GM12873 (cell line): ENCODE results near the gene PTGES2.

Source experiments
- TF ChIP-seq, protein P1 (sequence below): IDR thresholded peaks from 2 replicates; pipeline ENCODE4 v1.5.1; 2012; ENCODE audit warnings: low read depth, mild to moderate bottlenecking, moderate library complexity, low read length, control low read depth; ENCODE audit not compliant: insufficient read depth; ENCODE audit errors: missing control alignments

Gene PTGES2

DNA sequence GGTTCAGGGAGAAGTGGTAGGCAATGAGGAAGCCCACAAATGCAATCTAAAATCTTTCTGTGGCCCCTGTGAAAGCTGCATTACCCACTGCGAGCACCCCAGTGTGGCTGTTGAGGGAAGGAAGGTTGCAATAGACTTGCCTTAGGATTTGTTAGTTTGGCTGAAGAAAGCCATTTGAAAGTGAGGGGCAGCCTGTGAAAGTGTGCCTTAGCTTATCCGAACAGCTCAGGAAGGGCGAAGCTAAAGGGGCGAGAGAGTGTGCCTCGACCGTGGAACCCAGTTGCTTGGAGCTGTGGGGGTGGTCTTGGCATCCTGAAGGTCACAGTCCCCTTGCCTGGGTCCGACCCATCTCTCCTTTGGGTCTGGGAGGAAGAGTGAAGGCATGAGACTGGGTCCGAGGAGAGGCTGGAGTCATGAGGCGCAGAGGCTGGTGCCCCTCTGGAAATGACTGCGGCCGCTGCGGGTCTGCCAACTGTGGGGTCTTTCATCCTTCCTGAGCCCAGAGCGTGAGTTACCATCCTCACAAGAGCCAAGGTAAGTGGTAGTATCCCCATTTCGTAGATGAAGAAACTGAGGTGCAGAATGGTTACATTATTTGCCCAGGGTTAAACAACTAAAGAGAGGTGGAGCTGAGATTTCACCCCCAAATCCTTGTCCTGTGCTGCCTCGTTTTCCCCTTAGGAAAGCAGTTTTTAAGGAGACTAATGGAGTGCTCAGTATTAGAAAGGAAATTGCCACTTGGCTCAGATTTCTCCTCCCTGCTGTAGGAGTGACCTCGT, 35.1 kb downstream of the PTGES2 start:
- TF ChIP-seq, protein P1, sequence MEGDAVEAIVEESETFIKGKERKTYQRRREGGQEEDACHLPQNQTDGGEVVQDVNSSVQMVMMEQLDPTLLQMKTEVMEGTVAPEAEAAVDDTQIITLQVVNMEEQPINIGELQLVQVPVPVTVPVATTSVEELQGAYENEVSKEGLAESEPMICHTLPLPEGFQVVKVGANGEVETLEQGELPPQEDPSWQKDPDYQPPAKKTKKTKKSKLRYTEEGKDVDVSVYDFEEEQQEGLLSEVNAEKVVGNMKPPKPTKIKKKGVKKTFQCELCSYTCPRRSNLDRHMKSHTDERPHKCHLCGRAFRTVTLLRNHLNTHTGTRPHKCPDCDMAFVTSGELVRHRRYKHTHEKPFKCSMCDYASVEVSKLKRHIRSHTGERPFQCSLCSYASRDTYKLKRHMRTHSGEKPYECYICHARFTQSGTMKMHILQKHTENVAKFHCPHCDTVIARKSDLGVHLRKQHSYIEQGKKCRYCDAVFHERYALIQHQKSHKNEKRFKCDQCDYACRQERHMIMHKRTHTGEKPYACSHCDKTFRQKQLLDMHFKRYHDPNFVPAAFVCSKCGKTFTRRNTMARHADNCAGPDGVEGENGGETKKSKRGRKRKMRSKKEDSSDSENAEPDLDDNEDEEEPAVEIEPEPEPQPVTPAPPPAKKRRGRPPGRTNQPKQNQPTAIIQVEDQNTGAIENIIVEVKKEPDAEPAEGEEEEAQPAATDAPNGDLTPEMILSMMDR, result no peak

DNA sequence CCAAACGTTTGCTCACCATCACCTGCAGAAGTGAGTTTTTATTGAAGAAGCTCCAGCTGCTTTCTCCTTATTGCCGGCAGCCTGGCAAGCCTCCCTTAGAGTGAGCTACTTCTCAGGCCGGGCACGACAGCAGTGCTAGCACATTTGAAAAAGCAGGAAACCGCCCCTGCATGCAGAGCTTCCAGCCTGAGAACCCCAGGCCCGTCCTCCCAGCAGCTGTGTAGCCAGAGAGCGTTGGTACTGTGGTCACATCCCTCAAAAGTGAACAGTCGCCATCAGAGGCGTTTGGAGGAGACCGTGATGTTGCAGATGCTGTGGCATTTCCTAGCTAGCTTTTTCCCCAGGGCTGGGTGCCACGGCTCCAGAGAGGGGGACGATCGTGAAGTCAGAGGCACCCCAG, 36.0 kb downstream of the PTGES2 start:
- TF ChIP-seq, protein P1, result no peak

GRCh38 chr9:128091144-128091543, 36.4 kb downstream of the PTGES2 start:
- TF ChIP-seq, protein P1, result no peak

GRCh38 chr9:128089299-128089698, 38.2 kb downstream of the PTGES2 start:
- TF ChIP-seq, protein P1, result no peak

DNA sequence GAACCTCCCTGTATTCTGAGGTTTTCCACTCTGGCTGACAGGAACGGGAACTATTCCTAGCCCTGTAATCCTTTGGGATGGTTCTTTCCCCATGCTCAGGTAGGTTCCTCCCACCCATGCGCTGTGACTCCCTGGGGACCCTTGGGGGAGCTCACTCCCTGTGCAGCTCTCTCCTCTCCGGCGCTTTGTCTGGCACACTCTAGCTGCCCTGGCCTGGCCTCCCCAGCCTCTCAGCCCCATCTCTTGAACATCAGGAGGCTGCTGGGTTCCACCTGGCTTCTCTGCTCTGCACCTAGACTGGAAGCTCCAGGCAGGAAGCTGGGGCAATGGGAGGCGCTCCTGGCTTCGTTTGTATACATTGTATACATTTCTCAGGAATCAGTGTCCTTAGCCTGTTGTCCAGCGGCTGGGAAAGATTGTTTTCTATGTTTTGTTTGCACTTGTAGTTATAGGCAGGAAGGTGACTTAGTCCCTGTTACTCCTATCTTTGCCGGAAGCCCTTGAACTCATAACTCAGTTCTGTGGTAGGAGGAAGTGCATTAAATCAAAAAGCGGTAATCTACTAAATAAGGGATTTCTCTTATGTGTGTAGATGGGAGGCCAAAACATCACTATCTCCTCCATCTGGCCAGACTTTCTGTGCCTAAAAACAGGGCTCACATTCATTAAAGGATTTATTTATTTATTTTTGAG, 39.1 kb downstream of the PTGES2 start:
- TF ChIP-seq, protein P1, result no peak

GRCh38 chr9:128087262-128087661, 40.3 kb downstream of the PTGES2 start:
- TF ChIP-seq, protein P1, result no peak

- TF ChIP-seq, protein P1, result no peak
These were observed 41.6 kb downstream of the PTGES2 start for GRCh38 chr9:128085943-128086342.
